Endodermal cell (in vitro differentiated cells): ENCODE data around the gene INSYN1. TPM values are rescaled to one million over a fixed set of nuclear protein-coding genes. Genes with fewer than 3 reads are reported as not detected.

Experiments
- DNase-seq: peaks from one replicate; pipeline ENCODE4 v3.0.0-alpha.2; 2017
- H3K27ac ChIP-seq: 2 replicates; pipeline ENCODE4 v1.5.1; 2013; ENCODE audit warnings: mild to moderate bottlenecking, low read depth, low read length, moderate library complexity
- H3K27me3 ChIP-seq: 2 replicates; pipeline ENCODE4 v1.6.1; 2013; ENCODE audit warnings: mild to moderate bottlenecking, low read length, moderate library complexity; ENCODE audit not compliant: insufficient read depth, control insufficient read depth, poor library complexity, severe bottlenecking
- H3K36me3 ChIP-seq: 2 replicates; pipeline ENCODE4 v1.7.0; 2013; ENCODE audit warnings: mild to moderate bottlenecking, low read length, moderate library complexity; ENCODE audit not compliant: control insufficient read depth, insufficient read depth
- H3K4me1 ChIP-seq: one replicate; pipeline ENCODE4 v1.7.0; 2013; ENCODE audit warnings: low read length; ENCODE audit not compliant: control insufficient read depth, insufficient read depth
- H3K4me3 ChIP-seq: 2 replicates; pipeline ENCODE4 v1.5.1; 2013; ENCODE audit warnings: mild to moderate bottlenecking, low read length, moderate library complexity
- H3K9ac ChIP-seq: 2 replicates; pipeline ENCODE4 v1.6.1; 2013; ENCODE audit warnings: mild to moderate bottlenecking, low read length, moderate library complexity; ENCODE audit not compliant: poor library complexity, severe bottlenecking; ENCODE audit errors: extremely low read depth
- H3K9me3 ChIP-seq: 2 replicates; pipeline ENCODE4 v1.6.1; 2013; ENCODE audit warnings: mild to moderate bottlenecking, low read length, moderate library complexity; ENCODE audit not compliant: control insufficient read depth
- H3K27ac Mint-ChIP-seq: 2 replicates; pipeline ENCODE4 v1.8.0; 2020; ENCODE audit warnings: mixed read lengths
- H3K27me3 Mint-ChIP-seq: 2 replicates; pipeline ENCODE4 v1.8.0; 2021; ENCODE audit warnings: mild to moderate bottlenecking, mixed read lengths; ENCODE audit not compliant: insufficient read depth
- H3K36me3 Mint-ChIP-seq: 2 replicates; pipeline ENCODE4 v1.8.0; 2020; ENCODE audit warnings: low read depth, mixed read lengths
- H3K4me1 Mint-ChIP-seq: 2 replicates; pipeline ENCODE4 v1.8.0; 2020; ENCODE audit warnings: mixed read lengths
- H3K4me3 Mint-ChIP-seq: 2 replicates; pipeline ENCODE4 v1.8.0; 2020; ENCODE audit warnings: mild to moderate bottlenecking, moderate library complexity, mixed read lengths
- H3K9me3 Mint-ChIP-seq: 2 replicates; pipeline ENCODE4 v1.8.0; 2020; ENCODE audit warnings: mild to moderate bottlenecking, mixed read lengths
- CTCF ChIP-seq: fragments of 200-600 bp; sonication (generic); conservative IDR thresholded peaks from 2 replicates; pipeline ENCODE4 v1.5.0; 2021; ENCODE audit warnings: antibody characterized with exemption, mild to moderate bottlenecking
- WGBS, 2 experiments: methylation state at CpG; one replicate each; pipeline versions ENCODE4 v1.1.5 to v1.1.7; 2013; ENCODE audit warnings: missing lambda C conversion rate in 2 of 2, mixed read lengths in 1 of 2; ENCODE audit not compliant: insufficient coverage in 1 of 2, insufficient read length in 1 of 2; 5-methylcytosine and 5-hydroxymethylcytosine counted together
- total RNA-seq, 2 donors: library from RNA; stranded (reverse); fragmentation: NEBNext Ultra II Directional in 1 of 2; extraction: Animal tissue kit (Norgen Biotek cat#: 25700) in 1 of 2; gene quantifications; 2 replicates in 1 of 2; 3 replicates in 1 of 2; pipeline ENCODE4 v1.2.1, GENCODE V29; 2021

INSYN1 gene
- total RNA-seq, 2 donors from 2014 or later: 0.33 to 0.55 TPM

GRCh38 chr15:73766598-73766997, 13.4 kb upstream of the INSYN1 start:
- no peaks in the 10 kb centered on the region for H3K9me3 ChIP-seq
- H3K27me3 ChIP-seq: peaks cover 11% of the 10 kb centered on the region
- 93% methylated on average over 1 of the region's 1 CpG; no CpG with 5 or more reads in 1 of the 2 experiments for WGBS, 2 experiments
- H3K4me3 ChIP-seq: no peak overlapping the region
- no peaks in the 10 kb centered on the region for H3K36me3 Mint-ChIP-seq
- H3K9ac ChIP-seq: no peak overlapping the region
- no peak overlapping the region for H3K4me3 Mint-ChIP-seq
- no peaks in the 10 kb centered on the region for H3K9me3 Mint-ChIP-seq
- TF ChIP-seq CTCF: no peak
- no peaks in the 10 kb centered on the region for H3K4me1 ChIP-seq
- no peak overlapping the region for H3K27ac ChIP-seq
- peaks cover 18% of the 10 kb centered on the region for H3K27me3 Mint-ChIP-seq
- H3K4me1 Mint-ChIP-seq: no peaks in the 10 kb centered on the region
- no peak for DNase-seq
- no peak overlapping the region for H3K27ac Mint-ChIP-seq
- H3K36me3 ChIP-seq: no peaks in the 10 kb centered on the region

GRCh38 chr15:73765778-73766177, 12.6 kb upstream of the INSYN1 start:
- H3K27me3 Mint-ChIP-seq: peaks cover 18% of the 10 kb centered on the region
- no peak overlapping the region for H3K9ac ChIP-seq
- TF ChIP-seq CTCF: no peak
- DNase-seq: no peak
- H3K9me3 Mint-ChIP-seq: no peaks in the 10 kb centered on the region
- H3K4me1 ChIP-seq: no peaks in the 10 kb centered on the region
- H3K36me3 Mint-ChIP-seq: no peaks in the 10 kb centered on the region
- H3K36me3 ChIP-seq: no peaks in the 10 kb centered on the region
- no peak overlapping the region for H3K4me3 Mint-ChIP-seq
- H3K27ac ChIP-seq: no peak overlapping the region
- H3K27ac Mint-ChIP-seq: no peak overlapping the region
- no peaks in the 10 kb centered on the region for H3K9me3 ChIP-seq
- no CpG with 5 or more reads among the region's 1 CpG for WGBS, 2 experiments
- peaks cover 19% of the 10 kb centered on the region for H3K27me3 ChIP-seq
- H3K4me1 Mint-ChIP-seq: no peaks in the 10 kb centered on the region
- H3K4me3 ChIP-seq: no peak overlapping the region

GRCh38 chr15:73763931-73764330, 10.8 kb upstream of the INSYN1 start:
- Histone ChIP-seq H3K9me3 (no peaks in the 10 kb centered on the region), H3K27ac (no peak overlapping the region), H3K4me1 (no peaks in the 10 kb centered on the region), H3K27me3 (peaks cover 37% of the 10 kb centered on the region), H3K4me3 (no peak overlapping the region), H3K36me3 (no peaks in the 10 kb centered on the region), H3K9ac (no peak overlapping the region)
- no peak for DNase-seq
- Mint-ChIP-seq H3K4me1 (no peaks in the 10 kb centered on the region), H3K27me3 (peaks cover 15% of the 10 kb centered on the region), H3K9me3 (no peaks in the 10 kb centered on the region), H3K4me3 (no peak overlapping the region), H3K27ac (no peak overlapping the region), H3K36me3 (no peaks in the 10 kb centered on the region)
- 80 to 85% methylated on average over 3 of the region's 3 CpGs for WGBS, 2 experiments
- TF ChIP-seq CTCF: no peak
